ENCODE measurements around the gene CFHR4. TPM values are rescaled to one million over a fixed set of nuclear protein-coding genes. Genes with fewer than 3 reads are reported as not detected.

The CFHR4 gene
- total RNA-seq, 1 experiment from 2014 or later: not detected

- no TSS peak for BruUV-seq (replicated peaks)
- no peaks in the 10 kb centered on the region for H3K27me3 ChIP-seq (ENCODE audit: insufficient read depth, low read length)
- no peaks in the 10 kb centered on the region for H4K20me1 ChIP-seq (ENCODE audit: insufficient read depth)
Measured at GRCh38 chr1:196857188-196857587, 30.7 kb upstream of the CFHR4 start.

More at GRCh38 chr1:196857188-196857587, 30.7 kb upstream of the CFHR4 start:
- no peaks in the 10 kb centered on the region for H3K36me3 ChIP-seq (ENCODE audit: control insufficient read depth in 1 of 2, insufficient read depth in 2 of 2, low read length in 2 of 2)
- no peak overlapping the region for H3K4me3 ChIP-seq (replicated peaks in 1 of 2; ENCODE audit: low read depth in 1 of 2, low read length in 2 of 2)
- ChIA-PET POLR2A (no interaction called here), CTCF (no interaction called here), RAD21 (ENCODE audit: low non-redundant PET in 1 of 2, low total read pairs in 2 of 2, uncharacterized antibody in 2 of 2, unreplicated experiment in 2 of 2) (no interaction called here)
- intact Hi-C loops (cut with micrococcal nuclease): no loop called here
- no peak overlapping the region for H3K4me2 ChIP-seq (ENCODE audit: low read length)
- H3K9me2 ChIP-seq (ENCODE audit: insufficient read depth): no peaks in the 10 kb centered on the region; the same call in 1 of the 2 replicates
- H3K27ac ChIP-seq (ENCODE audit: low read depth, low read length): no peak overlapping the region
- DNase-seq (ENCODE audit: low read depth, low spot score) (no peak), ATAC-seq (no peak)
- no peaks in the 10 kb centered on the region for H3K79me2 ChIP-seq (ENCODE audit: insufficient read depth, low read length)
- no peaks in the 10 kb centered on the region for H3K4me1 ChIP-seq (ENCODE audit: control insufficient read depth in 1 of 2, insufficient read depth in 2 of 2, low read length in 2 of 2)
- no peaks in the 10 kb centered on the region for H3K9me3 ChIP-seq (ENCODE audit: control insufficient read depth in 1 of 2, insufficient read depth in 1 of 2, low read depth in 1 of 2, low read length in 2 of 2)
- H3K9ac ChIP-seq (ENCODE audit: low read length): no peak overlapping the region
- TF ChIP-seq FOSL1 (IDR thresholded peaks at IDR 0.05; ENCODE audit: low read depth): no peak
- TF ChIP-seq POLR2AphosphoS5 (IDR thresholded peaks at IDR 0.05; ENCODE audit: low read depth, low read length): no peak
- TF ChIP-seq EZH2 (IDR thresholded peaks at IDR 0.05): no peak
- TF ChIP-seq, protein P1, sequence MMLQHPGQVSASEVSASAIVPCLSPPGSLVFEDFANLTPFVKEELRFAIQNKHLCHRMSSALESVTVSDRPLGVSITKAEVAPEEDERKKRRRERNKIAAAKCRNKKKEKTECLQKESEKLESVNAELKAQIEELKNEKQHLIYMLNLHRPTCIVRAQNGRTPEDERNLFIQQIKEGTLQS (IDR thresholded peaks at IDR 0.05): no peak
- no peak for TF ChIP-seq ELF1 (IDR thresholded peaks at IDR 0.05; ENCODE audit: borderline replicate concordance, low read depth)
- TF ChIP-seq YY1 (IDR thresholded peaks at IDR 0.05; ENCODE audit: extremely low read depth, insufficient replicate concordance, low read depth, low read length): no peak
- TF ChIP-seq RAD21 (IDR thresholded peaks at IDR 0.05; ENCODE audit: low read depth): no peak
- TF ChIP-seq, protein P2, sequence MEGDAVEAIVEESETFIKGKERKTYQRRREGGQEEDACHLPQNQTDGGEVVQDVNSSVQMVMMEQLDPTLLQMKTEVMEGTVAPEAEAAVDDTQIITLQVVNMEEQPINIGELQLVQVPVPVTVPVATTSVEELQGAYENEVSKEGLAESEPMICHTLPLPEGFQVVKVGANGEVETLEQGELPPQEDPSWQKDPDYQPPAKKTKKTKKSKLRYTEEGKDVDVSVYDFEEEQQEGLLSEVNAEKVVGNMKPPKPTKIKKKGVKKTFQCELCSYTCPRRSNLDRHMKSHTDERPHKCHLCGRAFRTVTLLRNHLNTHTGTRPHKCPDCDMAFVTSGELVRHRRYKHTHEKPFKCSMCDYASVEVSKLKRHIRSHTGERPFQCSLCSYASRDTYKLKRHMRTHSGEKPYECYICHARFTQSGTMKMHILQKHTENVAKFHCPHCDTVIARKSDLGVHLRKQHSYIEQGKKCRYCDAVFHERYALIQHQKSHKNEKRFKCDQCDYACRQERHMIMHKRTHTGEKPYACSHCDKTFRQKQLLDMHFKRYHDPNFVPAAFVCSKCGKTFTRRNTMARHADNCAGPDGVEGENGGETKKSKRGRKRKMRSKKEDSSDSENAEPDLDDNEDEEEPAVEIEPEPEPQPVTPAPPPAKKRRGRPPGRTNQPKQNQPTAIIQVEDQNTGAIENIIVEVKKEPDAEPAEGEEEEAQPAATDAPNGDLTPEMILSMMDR (IDR thresholded peaks at IDR 0.05 in 2 of 3, conservative IDR thresholded peaks at IDR 0.05 in 1 of 3; ENCODE audit: borderline replicate concordance in 1 of 3, insufficient read depth in 1 of 3, low read depth in 2 of 3, low read length in 2 of 3): no peak
- TF ChIP-seq, protein P3, sequence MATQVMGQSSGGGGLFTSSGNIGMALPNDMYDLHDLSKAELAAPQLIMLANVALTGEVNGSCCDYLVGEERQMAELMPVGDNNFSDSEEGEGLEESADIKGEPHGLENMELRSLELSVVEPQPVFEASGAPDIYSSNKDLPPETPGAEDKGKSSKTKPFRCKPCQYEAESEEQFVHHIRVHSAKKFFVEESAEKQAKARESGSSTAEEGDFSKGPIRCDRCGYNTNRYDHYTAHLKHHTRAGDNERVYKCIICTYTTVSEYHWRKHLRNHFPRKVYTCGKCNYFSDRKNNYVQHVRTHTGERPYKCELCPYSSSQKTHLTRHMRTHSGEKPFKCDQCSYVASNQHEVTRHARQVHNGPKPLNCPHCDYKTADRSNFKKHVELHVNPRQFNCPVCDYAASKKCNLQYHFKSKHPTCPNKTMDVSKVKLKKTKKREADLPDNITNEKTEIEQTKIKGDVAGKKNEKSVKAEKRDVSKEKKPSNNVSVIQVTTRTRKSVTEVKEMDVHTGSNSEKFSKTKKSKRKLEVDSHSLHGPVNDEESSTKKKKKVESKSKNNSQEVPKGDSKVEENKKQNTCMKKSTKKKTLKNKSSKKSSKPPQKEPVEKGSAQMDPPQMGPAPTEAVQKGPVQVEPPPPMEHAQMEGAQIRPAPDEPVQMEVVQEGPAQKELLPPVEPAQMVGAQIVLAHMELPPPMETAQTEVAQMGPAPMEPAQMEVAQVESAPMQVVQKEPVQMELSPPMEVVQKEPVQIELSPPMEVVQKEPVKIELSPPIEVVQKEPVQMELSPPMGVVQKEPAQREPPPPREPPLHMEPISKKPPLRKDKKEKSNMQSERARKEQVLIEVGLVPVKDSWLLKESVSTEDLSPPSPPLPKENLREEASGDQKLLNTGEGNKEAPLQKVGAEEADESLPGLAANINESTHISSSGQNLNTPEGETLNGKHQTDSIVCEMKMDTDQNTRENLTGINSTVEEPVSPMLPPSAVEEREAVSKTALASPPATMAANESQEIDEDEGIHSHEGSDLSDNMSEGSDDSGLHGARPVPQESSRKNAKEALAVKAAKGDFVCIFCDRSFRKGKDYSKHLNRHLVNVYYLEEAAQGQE (IDR thresholded peaks at IDR 0.05; ENCODE audit: low read depth): no peak
- no peak overlapping the region for H2AFZ ChIP-seq (ENCODE audit: low read depth, low read length, poor library complexity, severe bottlenecking)

All from HCT116 (cell line).